ENCODE measurements around the gene RNF215.

Gene RNF215

GRCh38 chr22:30334646-30335045 lies 52.6 kb downstream of the RNF215 start:
- no peak for DNase-seq (ENCODE audit: extremely low read depth in 1 of 2, low read depth in 1 of 2)

DNA sequence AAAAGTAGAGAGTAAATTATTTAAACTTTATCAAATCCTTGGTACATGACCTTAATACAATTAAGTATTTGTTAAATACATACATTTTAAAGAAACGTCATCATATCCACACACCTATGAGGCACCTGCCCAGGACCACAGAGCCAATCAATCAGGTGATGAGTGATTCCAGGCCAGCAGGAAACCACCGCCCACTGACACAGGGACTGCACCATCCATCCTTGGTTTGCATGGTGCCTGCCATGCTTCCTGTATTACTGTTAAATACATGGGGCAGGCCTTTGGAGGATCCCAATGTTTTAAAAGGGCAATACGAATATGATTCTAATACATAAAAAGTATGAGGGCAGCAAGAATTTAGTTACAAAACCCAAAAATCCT lies 53.5 kb downstream of the RNF215 start:
- no peak for DNase-seq (ENCODE audit: extremely low read depth in 1 of 2, low read depth in 1 of 2)

- no peak for DNase-seq (ENCODE audit: extremely low read depth in 1 of 2, low read depth in 1 of 2)
These were observed 54.1 kb downstream of the RNF215 start for GRCh38 chr22:30332994-30333706.

GRCh38 chr22:30332551-30332950 lies 54.7 kb downstream of the RNF215 start:
- DNase-seq (ENCODE audit: extremely low read depth in 1 of 2, low read depth in 1 of 2), result no peak

Measured in stimulated activated CD8-positive, alpha-beta memory T cell treated with anti-CD3 and anti-CD28 coated beads, Interleukin-7, amount 100 ng/mL, for 48 hours (primary cell).